GM23338 (cell line): ENCODE measurements around the gene UNC5B. TPM values are rescaled to one million over a fixed set of nuclear protein-coding genes. Genes with fewer than 3 reads are reported as not detected.

Experiments used
- CREB1 ChIP-seq: fragments of 250-450 bp; sonication (Bioruptor Pico); IDR thresholded peaks from 2 replicates; pipeline ENCODE4 v1.5.0; 2020; ENCODE audit warnings: low read depth, mild to moderate bottlenecking, moderate library complexity
- CTCF ChIP-seq, 2 experiments: fragments of 200-600 bp in 1 of 2; sonication (generic) in 1 of 2; conservative IDR thresholded peaks; 2 replicates each; pipeline versions ENCODE4 v1.5.1 to v1.6.1; 2016 to 2017; ENCODE audit warnings: antibody characterized with exemption in 2 of 2, low read depth in 2 of 2, mild to moderate bottlenecking in 2 of 2, moderate library complexity in 1 of 2
- ETS1 ChIP-seq: IDR thresholded peaks from 2 replicates; pipeline ENCODE4 v1.6.1; 2016; ENCODE audit warnings: antibody characterized with exemption
- EZH2 ChIP-seq: fragments of 200-600 bp; sonication (generic); IDR thresholded peaks from one replicate; pipeline ENCODE4 v1.8.0; 2017; ENCODE audit warnings: antibody characterized with exemption, mild to moderate bottlenecking, low read depth; ENCODE audit not compliant: unreplicated experiment
- EZH2phosphoT487 ChIP-seq: fragments of 200-600 bp; sonication (generic); IDR thresholded peaks from one replicate; pipeline ENCODE4 v1.8.1; 2018; ENCODE audit warnings: antibody characterized with exemption; ENCODE audit not compliant: unreplicated experiment
- JUNB ChIP-seq: IDR thresholded peaks from one replicate; pipeline ENCODE4 v1.6.1; 2016; ENCODE audit warnings: antibody characterized with exemption; ENCODE audit not compliant: unreplicated experiment
- POLR2AphosphoS5 ChIP-seq: IDR thresholded peaks from 2 replicates; pipeline ENCODE4 v1.6.1; 2016; ENCODE audit warnings: antibody characterized with exemption, low read depth
- ZNF331 ChIP-seq: fragments of 250-450 bp; sonication (Bioruptor Pico); IDR thresholded peaks from 2 replicates; pipeline ENCODE4 v1.5.0; 2020; ENCODE audit warnings: low read depth, mild to moderate bottlenecking, moderate library complexity
- polyA plus RNA-seq: library from polyadenylated mRNA; unstranded; fragments of >200 nt; fragmentation: Nextera tagmentation; extraction: Ambion mirVana; gene quantifications from 2 replicates; pipeline ENCODE4 v1.2.1, GENCODE V29; 2016
- total RNA-seq: library from RNA; depleted of rRNA; stranded (reverse); fragments of >200 nt; shearing (Covaris generic); gene quantifications from 2 replicates; pipeline ENCODE4 v1.2.3, GENCODE V29; 2014
- TF ChIP-seq, protein P1 (sequence below): fragments of 250-450 bp; sonication (Bioruptor Pico); IDR thresholded peaks from 2 replicates; pipeline ENCODE4 v1.5.0; 2020; ENCODE audit warnings: mild to moderate bottlenecking, moderate library complexity

The UNC5B gene
- total and polyA plus RNA-seq, 2 experiments from 2014 or later: 8.0 to 31.2 TPM

GRCh38 chr10:71295641-71296040, 83.3 kb downstream of the UNC5B start (continued):
- TF ChIP-seq, protein P1, sequence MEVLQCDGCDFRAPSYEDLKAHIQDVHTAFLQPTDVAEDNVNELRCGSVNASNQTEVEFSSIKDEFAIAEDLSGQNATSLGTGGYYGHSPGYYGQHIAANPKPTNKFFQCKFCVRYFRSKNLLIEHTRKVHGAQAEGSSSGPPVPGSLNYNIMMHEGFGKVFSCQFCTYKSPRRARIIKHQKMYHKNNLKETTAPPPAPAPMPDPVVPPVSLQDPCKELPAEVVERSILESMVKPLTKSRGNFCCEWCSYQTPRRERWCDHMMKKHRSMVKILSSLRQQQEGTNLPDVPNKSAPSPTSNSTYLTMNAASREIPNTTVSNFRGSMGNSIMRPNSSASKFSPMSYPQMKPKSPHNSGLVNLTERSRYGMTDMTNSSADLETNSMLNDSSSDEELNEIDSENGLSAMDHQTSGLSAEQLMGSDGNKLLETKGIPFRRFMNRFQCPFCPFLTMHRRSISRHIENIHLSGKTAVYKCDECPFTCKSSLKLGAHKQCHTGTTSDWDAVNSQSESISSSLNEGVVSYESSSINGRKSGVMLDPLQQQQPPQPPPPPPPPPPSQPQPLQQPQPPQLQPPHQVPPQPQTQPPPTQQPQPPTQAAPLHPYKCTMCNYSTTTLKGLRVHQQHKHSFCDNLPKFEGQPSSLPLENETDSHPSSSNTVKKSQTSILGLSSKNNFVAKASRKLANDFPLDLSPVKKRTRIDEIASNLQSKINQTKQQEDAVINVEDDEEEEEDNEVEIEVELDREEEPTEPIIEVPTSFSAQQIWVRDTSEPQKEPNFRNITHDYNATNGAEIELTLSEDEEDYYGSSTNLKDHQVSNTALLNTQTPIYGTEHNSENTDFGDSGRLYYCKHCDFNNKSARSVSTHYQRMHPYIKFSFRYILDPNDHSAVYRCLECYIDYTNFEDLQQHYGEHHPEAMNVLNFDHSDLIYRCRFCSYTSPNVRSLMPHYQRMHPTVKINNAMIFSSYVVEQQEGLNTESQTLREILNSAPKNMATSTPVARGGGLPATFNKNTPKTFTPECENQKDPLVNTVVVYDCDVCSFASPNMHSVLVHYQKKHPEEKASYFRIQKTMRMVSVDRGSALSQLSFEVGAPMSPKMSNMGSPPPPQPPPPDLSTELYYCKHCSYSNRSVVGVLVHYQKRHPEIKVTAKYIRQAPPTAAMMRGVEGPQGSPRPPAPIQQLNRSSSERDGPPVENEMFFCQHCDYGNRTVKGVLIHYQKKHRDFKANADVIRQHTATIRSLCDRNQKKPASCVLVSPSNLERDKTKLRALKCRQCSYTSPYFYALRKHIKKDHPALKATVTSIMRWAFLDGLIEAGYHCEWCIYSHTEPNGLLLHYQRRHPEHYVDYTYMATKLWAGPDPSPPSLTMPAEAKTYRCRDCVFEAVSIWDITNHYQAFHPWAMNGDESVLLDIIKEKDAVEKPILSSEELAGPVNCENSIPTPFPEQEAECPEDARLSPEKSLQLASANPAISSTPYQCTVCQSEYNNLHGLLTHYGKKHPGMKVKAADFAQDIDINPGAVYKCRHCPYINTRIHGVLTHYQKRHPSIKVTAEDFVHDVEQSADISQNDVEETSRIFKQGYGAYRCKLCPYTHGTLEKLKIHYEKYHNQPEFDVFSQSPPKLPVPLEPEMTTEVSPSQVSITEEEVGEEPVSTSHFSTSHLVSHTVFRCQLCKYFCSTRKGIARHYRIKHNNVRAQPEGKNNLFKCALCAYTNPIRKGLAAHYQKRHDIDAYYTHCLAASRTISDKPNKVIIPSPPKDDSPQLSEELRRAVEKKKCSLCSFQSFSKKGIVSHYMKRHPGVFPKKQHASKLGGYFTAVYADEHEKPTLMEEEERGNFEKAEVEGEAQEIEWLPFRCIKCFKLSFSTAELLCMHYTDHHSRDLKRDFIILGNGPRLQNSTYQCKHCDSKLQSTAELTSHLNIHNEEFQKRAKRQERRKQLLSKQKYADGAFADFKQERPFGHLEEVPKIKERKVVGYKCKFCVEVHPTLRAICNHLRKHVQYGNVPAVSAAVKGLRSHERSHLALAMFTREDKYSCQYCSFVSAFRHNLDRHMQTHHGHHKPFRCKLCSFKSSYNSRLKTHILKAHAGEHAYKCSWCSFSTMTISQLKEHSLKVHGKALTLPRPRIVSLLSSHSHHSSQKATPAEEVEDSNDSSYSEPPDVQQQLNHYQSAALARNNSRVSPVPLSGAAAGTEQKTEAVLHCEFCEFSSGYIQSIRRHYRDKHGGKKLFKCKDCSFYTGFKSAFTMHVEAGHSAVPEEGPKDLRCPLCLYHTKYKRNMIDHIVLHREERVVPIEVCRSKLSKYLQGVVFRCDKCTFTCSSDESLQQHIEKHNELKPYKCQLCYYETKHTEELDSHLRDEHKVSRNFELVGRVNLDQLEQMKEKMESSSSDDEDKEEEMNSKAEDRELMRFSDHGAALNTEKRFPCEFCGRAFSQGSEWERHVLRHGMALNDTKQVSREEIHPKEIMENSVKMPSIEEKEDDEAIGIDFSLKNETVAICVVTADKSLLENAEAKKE (CRISPR knock-in tag): no peak
- TF ChIP-seq ZNF331 (CRISPR knock-in tag) (no peak), EZH2 (no peak), CTCF (conservative IDR thresholded peaks at IDR 0.05; ENCODE audit: low read depth in 2 of 2) (no peak), CREB1 (CRISPR knock-in tag) (no peak), POLR2AphosphoS5 (no peak), JUNB (no peak), EZH2phosphoT487 (no peak), ETS1 (no peak)
